Measurements from ENCODE around the gene SDR39U1.

- TF ChIP-seq POLR2A (IDR thresholded peaks at IDR 0.05; ENCODE audit: low read depth, low read length) (no peak), POLR2AphosphoS5 (IDR thresholded peaks at IDR 0.05; ENCODE audit: low read depth, low read length) (no peak)
Measured at GRCh38 chr14:24434676-24435075, 7.9 kb downstream of the SDR39U1 start.
